ENCODE data around the gene ATRN.
"Not testable (repeated sequence)": the region's sequence is repeated elsewhere in the genome, so short reads cannot be mapped to it uniquely, and the experiment has no call there.

Gene ATRN

DNA sequence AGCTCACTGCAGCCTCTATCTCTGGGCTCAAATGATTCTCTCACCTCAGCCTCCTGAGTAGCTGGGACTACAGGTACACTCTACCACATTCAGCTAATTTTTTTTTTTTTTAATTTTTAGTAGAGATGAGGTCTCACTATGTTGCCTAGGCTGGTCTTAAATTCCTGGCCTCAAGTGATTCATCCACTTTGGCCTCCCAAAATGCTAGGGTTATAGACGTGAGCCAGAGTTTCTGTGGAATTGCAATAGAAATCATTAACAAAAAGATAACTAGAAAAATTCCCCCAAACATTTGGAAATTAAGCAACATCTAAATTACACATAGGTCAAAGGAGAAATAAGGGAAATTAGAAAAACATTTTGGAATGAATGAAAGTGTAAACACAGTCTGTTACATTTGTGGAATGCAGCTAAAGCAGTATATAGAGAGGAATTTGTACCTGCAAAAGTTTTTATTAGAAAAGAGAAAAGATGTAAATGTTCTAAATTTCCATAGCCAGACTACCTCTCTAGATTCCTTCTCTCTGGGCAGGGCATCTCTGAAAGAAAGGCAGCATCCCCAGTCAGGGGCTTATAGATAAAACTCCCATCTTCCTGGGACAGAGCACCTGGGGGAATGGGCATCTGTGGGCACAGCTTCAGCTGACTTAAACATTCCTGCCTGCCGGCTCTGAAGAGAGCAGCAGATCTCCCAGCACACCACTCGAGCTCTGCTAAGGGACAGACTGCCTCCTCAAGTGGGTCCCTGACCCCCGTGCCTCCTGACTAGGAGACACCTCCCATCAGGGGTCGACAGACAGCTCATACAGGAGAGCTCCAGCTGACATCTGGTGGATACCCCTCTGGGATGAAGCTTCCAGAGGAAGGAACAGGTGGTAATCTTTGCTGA, 51.3 kb downstream of the ATRN start:
- Histone ChIP-seq H3K4me1 (ENCODE audit: control insufficient read depth in 1 of 2, insufficient read depth in 2 of 2, low read length in 2 of 2) (no peaks in the 10 kb centered on the region), H3K4me3 (ENCODE audit: low read depth in 1 of 2, low read length in 2 of 2) (no peak overlapping the region), H3K9me3 (ENCODE audit: control insufficient read depth in 1 of 2, low read length in 2 of 2) (no peaks in the 10 kb centered on the region), H3K27me3 (ENCODE audit: low read depth, low read length) (no peaks in the 10 kb centered on the region), H3K27ac (ENCODE audit: low read length) (no peak overlapping the region), H3K36me3 (ENCODE audit: control insufficient read depth in 1 of 2, insufficient read depth in 2 of 2, low read length in 2 of 2) (no peaks in the 10 kb centered on the region)

DNA sequence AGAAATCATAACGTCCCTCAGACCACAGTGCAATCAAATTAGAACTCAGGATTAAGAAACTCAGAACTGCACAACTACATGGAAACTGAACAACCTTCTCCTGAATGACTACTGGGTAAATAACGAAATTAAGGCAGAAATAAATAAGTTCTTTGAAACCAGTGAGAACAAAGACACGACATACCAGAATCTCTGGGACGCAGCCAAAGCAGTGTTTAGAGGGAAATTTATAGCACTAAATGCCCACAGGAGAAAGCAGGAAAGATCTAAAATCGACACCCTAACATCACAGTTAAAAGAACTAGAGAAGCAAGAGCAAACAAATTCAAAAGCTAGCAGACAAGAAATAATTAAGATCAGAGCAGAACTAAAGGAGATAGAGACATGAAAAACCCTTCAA, 53.9 kb downstream of the ATRN start:
- not testable (repeated sequence) for H3K27me3 ChIP-seq (ENCODE audit: low read depth, low read length); H3K27ac ChIP-seq (ENCODE audit: low read length); H3K36me3 ChIP-seq (ENCODE audit: control insufficient read depth in 1 of 2, insufficient read depth in 2 of 2, low read length in 2 of 2); H3K4me1 ChIP-seq (ENCODE audit: control insufficient read depth in 1 of 2, insufficient read depth in 2 of 2, low read length in 2 of 2); H3K9me3 ChIP-seq (ENCODE audit: control insufficient read depth in 1 of 2, low read length in 2 of 2); H3K4me3 ChIP-seq (ENCODE audit: low read depth in 1 of 2, low read length in 2 of 2)

DNA sequence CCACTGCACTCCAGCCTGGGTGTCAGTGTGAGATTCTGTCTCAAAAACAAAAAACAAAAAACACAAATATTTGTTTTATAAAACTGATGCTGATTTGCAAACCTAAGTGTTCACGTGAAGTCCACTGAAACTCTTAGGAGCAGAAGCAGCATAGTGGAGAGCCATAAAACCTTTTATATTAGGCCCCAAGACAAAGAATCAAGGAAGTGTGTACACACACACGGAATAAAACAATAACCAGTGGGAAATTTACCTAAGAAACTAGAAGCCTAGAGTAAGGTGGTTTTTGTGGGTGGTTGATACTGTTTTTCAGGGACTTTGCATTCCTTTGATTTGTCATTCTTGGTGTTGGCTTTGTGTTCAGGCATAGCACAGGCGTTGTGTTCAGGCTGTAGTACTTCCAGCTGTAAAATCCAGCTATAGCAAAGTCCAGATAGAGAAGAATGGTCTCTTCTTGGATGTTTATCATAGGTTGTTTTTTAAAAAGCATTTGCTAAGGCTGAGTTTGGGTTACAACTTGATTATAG, 61.3 kb downstream of the ATRN start:
- peaks cover 0 to 4% of the 10 kb centered on the region in 2 donors for H3K36me3 ChIP-seq (ENCODE audit: control insufficient read depth in 1 of 2, insufficient read depth in 2 of 2, low read length in 2 of 2)
- no peaks in the 10 kb centered on the region for H3K9me3 ChIP-seq (ENCODE audit: control insufficient read depth in 1 of 2, low read length in 2 of 2)
- H3K27me3 ChIP-seq (ENCODE audit: low read depth, low read length), result no peaks in the 10 kb centered on the region
- no peaks in the 10 kb centered on the region for H3K4me1 ChIP-seq (ENCODE audit: control insufficient read depth in 1 of 2, insufficient read depth in 2 of 2, low read length in 2 of 2)
- H3K27ac ChIP-seq (ENCODE audit: low read length), result no peak overlapping the region
- no peak overlapping the region for H3K4me3 ChIP-seq (ENCODE audit: low read depth in 1 of 2, low read length in 2 of 2)

DNA sequence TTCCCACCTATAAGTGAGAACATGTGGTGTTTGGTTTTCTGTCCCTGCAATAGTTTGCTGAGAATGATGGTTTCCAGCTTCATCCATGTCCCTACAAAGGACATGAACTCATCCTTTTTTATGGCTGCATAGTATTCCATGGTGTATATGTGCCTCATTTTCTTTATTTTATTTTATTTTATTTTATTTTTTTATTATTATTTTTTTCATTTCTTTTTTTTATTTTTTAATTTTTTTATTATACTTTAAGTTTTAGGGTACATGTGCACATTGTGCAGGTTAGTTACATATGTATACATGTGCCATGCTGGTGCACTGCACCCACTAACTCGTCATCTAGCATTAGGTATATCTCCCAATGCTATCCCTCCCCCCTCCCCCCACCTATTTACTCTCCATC, 66.9 kb downstream of the ATRN start:
- H3K36me3 ChIP-seq (ENCODE audit: control insufficient read depth in 1 of 2, insufficient read depth in 2 of 2, low read length in 2 of 2), result peaks cover 4 to 14% of the 10 kb centered on the region in 2 donors
- H3K4me1 ChIP-seq (ENCODE audit: control insufficient read depth in 1 of 2, insufficient read depth in 2 of 2, low read length in 2 of 2); H3K27me3 ChIP-seq (ENCODE audit: low read depth, low read length); H3K27ac ChIP-seq (ENCODE audit: low read length); H3K9me3 ChIP-seq (ENCODE audit: control insufficient read depth in 1 of 2, low read length in 2 of 2); H3K4me3 ChIP-seq (ENCODE audit: low read depth in 1 of 2, low read length in 2 of 2): not testable (repeated sequence)

DNA sequence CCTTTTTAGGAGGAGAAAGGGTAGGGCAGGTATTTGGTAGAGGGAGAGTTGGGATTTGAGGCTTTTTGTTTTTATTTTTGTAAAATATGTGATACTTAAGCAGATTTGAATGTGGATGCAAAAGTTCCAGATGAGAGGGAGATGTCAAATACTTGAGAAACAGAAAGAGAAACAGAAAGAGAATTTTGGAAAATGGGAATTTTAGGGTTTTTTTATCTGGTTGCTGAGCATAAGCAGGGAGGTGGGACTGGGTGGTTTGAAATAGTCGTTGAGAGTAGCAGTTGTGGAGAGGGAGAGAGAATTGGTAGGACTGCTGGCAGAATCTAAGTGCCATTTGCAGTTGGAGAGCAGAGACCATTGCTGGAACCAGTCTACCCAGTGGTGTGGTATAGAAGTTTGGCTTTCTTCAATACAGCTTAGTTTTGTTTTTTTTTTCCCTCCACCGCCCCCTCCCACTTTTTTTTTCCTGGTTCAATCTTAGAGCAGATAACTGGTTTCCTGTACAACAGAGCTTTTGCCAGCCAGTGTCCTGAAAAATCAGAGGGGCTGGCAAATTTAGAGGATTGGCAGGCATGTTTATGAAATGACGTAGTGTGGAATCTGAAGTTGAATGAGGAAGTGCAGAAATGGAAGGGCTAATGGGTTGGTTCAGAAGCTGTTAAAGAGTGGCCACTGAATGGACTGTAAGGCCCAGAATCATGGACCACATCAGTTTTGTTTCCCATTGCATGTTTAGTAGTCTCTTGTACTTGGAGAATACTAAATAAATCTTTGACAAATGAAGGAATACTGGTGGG, 68.7 kb downstream of the ATRN start:
- peaks cover 4 to 14% of the 10 kb centered on the region in 2 donors for H3K36me3 ChIP-seq (ENCODE audit: control insufficient read depth in 1 of 2, insufficient read depth in 2 of 2, low read length in 2 of 2)
- no peaks in the 10 kb centered on the region for H3K27me3 ChIP-seq (ENCODE audit: low read depth, low read length)
- no peaks in the 10 kb centered on the region for H3K9me3 ChIP-seq (ENCODE audit: control insufficient read depth in 1 of 2, low read length in 2 of 2)
- H3K4me1 ChIP-seq (ENCODE audit: control insufficient read depth in 1 of 2, insufficient read depth in 2 of 2, low read length in 2 of 2), result no peaks in the 10 kb centered on the region
- no peak overlapping the region for H3K4me3 ChIP-seq (ENCODE audit: low read depth in 1 of 2, low read length in 2 of 2)
- no peak overlapping the region for H3K27ac ChIP-seq (ENCODE audit: low read length)

DNA sequence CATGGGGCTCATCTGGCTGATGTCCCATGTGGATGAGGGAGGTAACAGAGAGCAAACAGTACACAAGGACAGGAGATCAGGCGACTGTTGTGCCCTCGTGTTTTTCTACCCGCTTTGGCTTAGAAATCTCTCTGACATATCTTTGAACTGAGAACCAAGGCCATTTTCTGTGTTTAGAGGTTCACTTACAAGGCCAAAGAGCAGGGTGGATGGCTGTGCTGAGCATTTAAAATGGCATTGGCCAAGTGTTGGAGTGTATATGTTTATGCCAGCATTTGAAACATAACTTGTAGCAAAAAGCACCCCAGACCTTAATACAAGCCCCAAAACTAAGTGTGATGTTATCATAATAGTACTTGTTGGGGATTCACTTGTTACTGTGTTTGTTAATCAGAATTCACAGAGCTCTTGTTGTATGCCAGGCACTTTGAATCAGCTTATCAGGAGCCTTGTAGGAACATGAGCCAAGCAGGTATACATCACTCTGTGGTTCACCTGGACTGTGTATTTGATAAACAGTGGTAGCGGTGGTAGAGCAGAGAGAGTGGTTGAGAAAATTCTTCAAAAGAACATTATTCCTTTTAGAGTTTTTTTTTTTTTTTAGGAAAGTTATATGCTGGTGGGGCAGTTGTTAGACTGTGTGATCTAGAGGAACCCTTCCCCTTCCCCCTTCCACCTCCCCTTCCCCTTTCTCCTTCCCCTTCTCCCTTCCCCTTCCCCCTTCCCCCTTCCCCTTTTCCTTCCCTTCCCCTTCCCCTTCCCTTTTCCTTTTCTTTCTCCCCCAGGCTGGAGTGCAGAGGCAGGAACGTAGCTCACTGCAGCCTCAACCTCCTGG, 71.3 kb downstream of the ATRN start:
- Histone ChIP-seq H3K27ac (ENCODE audit: low read length) (no peak overlapping the region), H3K4me3 (ENCODE audit: low read depth in 1 of 2, low read length in 2 of 2) (no peak overlapping the region), H3K36me3 (ENCODE audit: control insufficient read depth in 1 of 2, insufficient read depth in 2 of 2, low read length in 2 of 2) (peaks cover 5 to 19% of the 10 kb centered on the region in 2 donors), H3K27me3 (ENCODE audit: low read depth, low read length) (no peaks in the 10 kb centered on the region), H3K9me3 (ENCODE audit: control insufficient read depth in 1 of 2, low read length in 2 of 2) (no peaks in the 10 kb centered on the region), H3K4me1 (ENCODE audit: control insufficient read depth in 1 of 2, insufficient read depth in 2 of 2, low read length in 2 of 2) (no peaks in the 10 kb centered on the region)

DNA sequence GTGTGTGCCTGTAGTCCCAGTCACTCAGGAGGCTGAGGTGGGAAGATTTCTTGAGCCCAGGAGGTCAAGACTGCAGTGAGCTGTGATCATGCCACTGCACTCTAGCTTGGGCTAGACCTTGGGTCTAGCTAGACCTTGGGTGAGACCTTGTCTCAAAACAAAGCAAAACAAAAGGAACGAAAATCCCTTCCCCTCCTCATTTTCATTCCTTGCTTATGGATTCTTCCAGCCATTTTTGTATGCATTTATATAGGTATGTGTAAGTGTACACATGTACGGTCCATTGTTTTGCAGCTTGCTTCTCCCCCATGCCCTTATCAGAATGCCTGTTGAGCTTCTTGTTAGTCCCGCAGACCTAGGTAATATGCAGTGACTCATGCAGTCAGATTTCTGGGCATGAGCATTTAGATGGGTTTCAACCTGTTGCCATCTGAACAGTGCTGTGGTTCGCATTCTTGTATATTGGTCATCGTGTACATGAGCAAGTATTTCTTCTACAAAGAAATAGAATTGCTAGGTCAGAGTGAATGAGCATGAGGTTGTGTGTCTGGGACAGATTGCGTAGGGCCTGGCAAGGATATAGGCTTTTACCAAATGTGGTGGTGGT, 73.2 kb downstream of the ATRN start:
- Histone ChIP-seq H3K9me3 (ENCODE audit: control insufficient read depth in 1 of 2, low read length in 2 of 2) (no peaks in the 10 kb centered on the region), H3K27ac (ENCODE audit: low read length) (no peak overlapping the region), H3K27me3 (ENCODE audit: low read depth, low read length) (no peaks in the 10 kb centered on the region), H3K4me3 (ENCODE audit: low read depth in 1 of 2, low read length in 2 of 2) (no peak overlapping the region), H3K36me3 (ENCODE audit: control insufficient read depth in 1 of 2, insufficient read depth in 2 of 2, low read length in 2 of 2) (peaks cover 9 to 21% of the 10 kb centered on the region in 2 donors), H3K4me1 (ENCODE audit: control insufficient read depth in 1 of 2, insufficient read depth in 2 of 2, low read length in 2 of 2) (no peaks in the 10 kb centered on the region)

DNA sequence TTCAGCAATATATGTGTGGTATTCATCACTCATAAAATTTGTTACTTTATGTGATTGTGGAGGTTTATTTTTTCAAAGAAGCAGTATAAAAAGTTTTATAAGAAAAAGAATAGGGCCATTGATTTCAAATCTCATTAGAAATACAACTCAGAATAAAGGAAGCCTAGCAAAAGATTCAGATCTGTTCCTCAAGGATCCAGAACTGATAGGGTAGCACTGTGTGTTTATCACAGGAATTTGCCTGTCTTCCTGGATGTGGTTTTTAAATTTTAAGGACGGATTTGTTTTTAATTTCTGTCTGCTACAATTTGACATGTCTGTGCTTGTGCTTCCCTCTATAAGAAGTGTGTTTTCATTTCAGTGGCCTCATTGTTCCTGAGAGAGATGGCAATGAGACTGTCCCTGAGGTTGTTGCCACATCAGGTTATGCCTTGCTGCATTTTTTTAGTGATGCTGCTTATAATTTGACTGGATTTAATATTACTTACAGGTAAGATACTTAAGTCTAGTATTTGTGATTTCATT, 74.6 kb downstream of the ATRN start:
- no peaks in the 10 kb centered on the region for H3K4me1 ChIP-seq (ENCODE audit: control insufficient read depth in 1 of 2, insufficient read depth in 2 of 2, low read length in 2 of 2)
- no peaks in the 10 kb centered on the region for H3K9me3 ChIP-seq (ENCODE audit: control insufficient read depth in 1 of 2, low read length in 2 of 2)
- H3K27ac ChIP-seq (ENCODE audit: low read length), result no peak overlapping the region
- H3K36me3 ChIP-seq (ENCODE audit: control insufficient read depth in 1 of 2, insufficient read depth in 2 of 2, low read length in 2 of 2), result peaks cover 16 to 19% of the 10 kb centered on the region in 2 donors
- H3K27me3 ChIP-seq (ENCODE audit: low read depth, low read length), result no peaks in the 10 kb centered on the region
- no peak overlapping the region for H3K4me3 ChIP-seq (ENCODE audit: low read depth in 1 of 2, low read length in 2 of 2)

DNA sequence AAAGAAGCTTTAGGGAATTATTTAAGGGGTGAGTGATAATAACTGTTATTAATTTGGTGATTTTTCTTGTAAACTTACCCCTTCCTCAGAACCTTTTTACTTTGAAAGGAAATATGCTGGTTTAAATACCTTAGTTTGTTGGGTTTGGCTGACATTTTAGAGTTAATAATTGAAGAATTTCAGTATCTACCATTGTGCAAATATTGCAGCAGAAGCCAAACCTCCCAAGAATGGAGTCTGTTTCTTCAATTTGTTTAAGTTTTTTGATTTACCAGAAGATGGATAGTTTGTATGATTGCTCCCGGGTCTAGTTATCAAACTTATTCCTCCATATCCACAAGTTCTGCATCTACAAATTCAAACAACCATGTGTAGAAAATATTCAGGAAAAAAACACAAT, 77.1 kb downstream of the ATRN start:
- no peak overlapping the region for H3K4me3 ChIP-seq (ENCODE audit: low read depth in 1 of 2, low read length in 2 of 2)
- peaks cover 18 to 26% of the 10 kb centered on the region in 2 donors for H3K36me3 ChIP-seq (ENCODE audit: control insufficient read depth in 1 of 2, insufficient read depth in 2 of 2, low read length in 2 of 2)
- H3K27ac ChIP-seq (ENCODE audit: low read length), result no peak overlapping the region
- H3K9me3 ChIP-seq (ENCODE audit: control insufficient read depth in 1 of 2, low read length in 2 of 2), result no peaks in the 10 kb centered on the region
- H3K4me1 ChIP-seq (ENCODE audit: control insufficient read depth in 1 of 2, insufficient read depth in 2 of 2, low read length in 2 of 2), result no peaks in the 10 kb centered on the region
- no peaks in the 10 kb centered on the region for H3K27me3 ChIP-seq (ENCODE audit: low read depth, low read length)

DNA sequence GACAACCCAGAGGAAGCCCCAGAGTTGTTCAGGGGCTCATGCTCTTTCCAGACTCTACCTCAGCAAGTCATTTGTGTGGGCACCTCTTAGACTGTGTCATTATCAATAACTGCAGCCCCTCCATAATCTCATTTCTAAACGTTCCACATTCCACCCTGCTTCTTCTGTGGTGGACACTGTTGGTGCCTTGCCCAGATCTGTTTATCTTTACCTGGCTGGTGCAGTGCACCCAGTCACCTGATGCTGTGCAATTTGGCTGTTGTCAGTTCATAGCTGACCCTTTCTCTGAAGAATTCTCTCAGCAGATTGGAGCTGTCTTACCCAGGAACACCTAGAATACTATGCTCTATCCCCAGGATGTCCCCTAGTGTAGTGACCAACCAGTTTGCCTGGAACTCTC, 80.0 kb downstream of the ATRN start:
- H3K27me3 ChIP-seq (ENCODE audit: low read depth, low read length), result no peaks in the 10 kb centered on the region
- H3K4me3 ChIP-seq (ENCODE audit: low read depth in 1 of 2, low read length in 2 of 2), result no peak overlapping the region
- no peaks in the 10 kb centered on the region for H3K9me3 ChIP-seq (ENCODE audit: control insufficient read depth in 1 of 2, low read length in 2 of 2)
- no peak overlapping the region for H3K27ac ChIP-seq (ENCODE audit: low read length)
- H3K36me3 ChIP-seq (ENCODE audit: control insufficient read depth in 1 of 2, insufficient read depth in 2 of 2, low read length in 2 of 2), result peaks cover 18 to 31% of the 10 kb centered on the region in 2 donors
- no peaks in the 10 kb centered on the region for H3K4me1 ChIP-seq (ENCODE audit: control insufficient read depth in 1 of 2, insufficient read depth in 2 of 2, low read length in 2 of 2)

Data from muscle layer of duodenum (tissue), 2 donors.